ENCODE results near the gene COMT. TPM values are rescaled to one million over a fixed set of nuclear protein-coding genes. Genes with fewer than 3 reads are reported as not detected.

The COMT gene
- total and polyA plus RNA-seq, 9 of the 15 experiments (the other 6 are each of a cell fraction or from before 2014, with no cell fraction given), result 12.5 to 351 (median 155) TPM

DNA sequence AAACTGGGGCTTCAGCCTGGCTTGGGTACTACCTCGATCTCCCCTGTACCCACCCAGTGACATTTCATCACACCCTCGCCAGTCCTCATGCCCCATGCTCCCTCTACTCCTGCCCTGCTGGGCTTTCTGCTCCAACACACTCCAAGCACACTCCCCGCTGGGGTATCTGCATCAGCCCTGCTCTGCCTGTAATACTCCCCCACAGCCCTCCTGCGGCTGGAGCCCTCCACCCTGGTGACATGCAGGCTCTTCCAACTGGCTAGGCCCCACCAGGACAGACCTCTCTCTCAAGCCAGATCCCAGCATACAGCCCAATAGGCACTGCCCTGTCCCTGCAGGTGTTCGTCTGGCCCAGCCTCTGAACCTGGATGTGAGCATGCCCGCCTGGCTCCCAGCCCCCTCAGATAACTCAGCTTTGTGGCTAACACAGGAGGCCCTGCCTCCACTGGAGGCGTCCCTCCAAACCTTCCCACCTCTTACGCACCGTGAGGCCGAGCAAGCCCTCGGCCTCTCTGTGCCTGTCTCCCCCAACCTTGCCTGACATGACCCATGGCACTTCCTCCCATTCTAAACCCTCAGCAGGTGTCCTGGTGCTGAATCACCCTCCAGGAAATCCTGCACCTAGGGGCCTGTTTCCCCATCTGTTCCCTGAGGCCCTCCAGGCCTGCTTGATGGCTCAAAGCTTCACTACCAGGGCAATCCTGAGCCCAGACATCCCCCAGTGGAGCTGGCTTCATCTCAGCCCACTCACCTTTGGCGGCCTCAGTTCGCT is 33.5 kb downstream of the COMT start (continued):
- TF ChIP-seq GATA2 (CRISPR knock-in tag; IDR thresholded peaks at IDR 0.05), result no peak
- TF ChIP-seq ZNF41 (CRISPR knock-in tag; conservative IDR thresholded peaks at IDR 0.05), result no peak; the same call in 1 of the 2 replicates
- TF ChIP-seq MCM2 (IDR thresholded peaks at IDR 0.05; ENCODE audit: low read depth), result no peak
- TF ChIP-seq TRIM28 (IDR thresholded peaks at IDR 0.05), result 0 out of 2 replicates have a peak, but pooled peaks have one; percentile 36
- no peak for TF ChIP-seq NR2C2 (CRISPR knock-in tag; IDR thresholded peaks at IDR 0.05)
- no peak for TF ChIP-seq NR2C2 (tag; IDR thresholded peaks at IDR 0.05)
- no peak for TF ChIP-seq MCM3 (IDR thresholded peaks at IDR 0.05)
- TF ChIP-seq JUND (IDR thresholded peaks at IDR 0.05; ENCODE audit: borderline replicate concordance, low read depth, low read length), result peak; percentile 42
- TF ChIP-seq JUND (tag; IDR thresholded peaks at IDR 0.05; ENCODE audit: borderline replicate concordance, low read depth, low read length), result peak; percentile 29; the same call in 1 of the 3 replicates
- TF ChIP-seq TARDBP (IDR thresholded peaks at IDR 0.05), result no peak
- TF ChIP-seq GTF2A2 (tag; IDR thresholded peaks at IDR 0.05), result no peak
- no peak for TF ChIP-seq ZNF740 (CRISPR knock-in tag; IDR thresholded peaks at IDR 0.05)
- no peak for TF ChIP-seq ZNF740 (tag; IDR thresholded peaks at IDR 0.05)
- TF ChIP-seq, protein P1, sequence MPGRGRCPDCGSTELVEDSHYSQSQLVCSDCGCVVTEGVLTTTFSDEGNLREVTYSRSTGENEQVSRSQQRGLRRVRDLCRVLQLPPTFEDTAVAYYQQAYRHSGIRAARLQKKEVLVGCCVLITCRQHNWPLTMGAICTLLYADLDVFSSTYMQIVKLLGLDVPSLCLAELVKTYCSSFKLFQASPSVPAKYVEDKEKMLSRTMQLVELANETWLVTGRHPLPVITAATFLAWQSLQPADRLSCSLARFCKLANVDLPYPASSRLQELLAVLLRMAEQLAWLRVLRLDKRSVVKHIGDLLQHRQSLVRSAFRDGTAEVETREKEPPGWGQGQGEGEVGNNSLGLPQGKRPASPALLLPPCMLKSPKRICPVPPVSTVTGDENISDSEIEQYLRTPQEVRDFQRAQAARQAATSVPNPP (IDR thresholded peaks at IDR 0.05; ENCODE audit: borderline replicate concordance, insufficient read depth, insufficient read length), result no peak
- TF ChIP-seq HLTF (IDR thresholded peaks at IDR 0.05), result peak; percentile 31; the same call in 1 of the 2 replicates
- TF ChIP-seq ILF3 (IDR thresholded peaks at IDR 0.05; ENCODE audit: borderline replicate concordance), result no peak
- no peak; the same call in 1 of the 2 replicates for TF ChIP-seq POLR2AphosphoS2 (IDR thresholded peaks at IDR 0.05; ENCODE audit: low read length)
- no peak; the same call in 1 of the 2 replicates for TF ChIP-seq MTA3 (IDR thresholded peaks at IDR 0.05; ENCODE audit: borderline replicate concordance)
- TF ChIP-seq FOXA1 (IDR thresholded peaks at IDR 0.05; ENCODE audit: borderline replicate concordance), result no peak
- TF ChIP-seq LCOR (CRISPR knock-in tag; IDR thresholded peaks at IDR 0.05), result no peak
- TF ChIP-seq, protein P2, sequence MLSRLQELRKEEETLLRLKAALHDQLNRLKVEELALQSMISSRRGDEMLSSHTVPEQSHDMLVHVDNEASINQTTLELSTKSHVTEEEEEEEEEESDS (CRISPR knock-in tag; IDR thresholded peaks at IDR 0.05), result no peak
- no peak for TF ChIP-seq NFYB (IDR thresholded peaks at IDR 0.05; ENCODE audit: extremely low read depth, insufficient read length)
- no peak for TF ChIP-seq SIX5 (IDR thresholded peaks at IDR 0.05; ENCODE audit: borderline replicate concordance in 1 of 2, insufficient read depth in 1 of 2, low read depth in 1 of 2, low read length in 2 of 2)
- TF ChIP-seq TCF3 (CRISPR knock-in tag; IDR thresholded peaks at IDR 0.05), result no peak
- no peak for TF ChIP-seq ZNF124 (CRISPR knock-in tag; IDR thresholded peaks at IDR 0.05)
- TF ChIP-seq CTCF (IDR thresholded peaks at IDR 0.05 in 2 of 3, conservative IDR thresholded peaks at IDR 0.05 in 1 of 3; ENCODE audit: insufficient read depth in 2 of 3, low read depth in 1 of 3, low read length in 3 of 3), result no peak; a peak in 2 of 6 replicates
- no peak for TF ChIP-seq HOXB6 (CRISPR knock-in tag; IDR thresholded peaks at IDR 0.05; ENCODE audit: borderline replicate concordance)
